ENCODE measurements around the gene AGPS. TPM values are rescaled to one million over a fixed set of nuclear protein-coding genes. Genes with fewer than 3 reads are reported as not detected.

The AGPS gene
- total and polyA plus RNA-seq, 4 donors, result 6.3 to 46.9 (median 18.3) TPM

DNA sequence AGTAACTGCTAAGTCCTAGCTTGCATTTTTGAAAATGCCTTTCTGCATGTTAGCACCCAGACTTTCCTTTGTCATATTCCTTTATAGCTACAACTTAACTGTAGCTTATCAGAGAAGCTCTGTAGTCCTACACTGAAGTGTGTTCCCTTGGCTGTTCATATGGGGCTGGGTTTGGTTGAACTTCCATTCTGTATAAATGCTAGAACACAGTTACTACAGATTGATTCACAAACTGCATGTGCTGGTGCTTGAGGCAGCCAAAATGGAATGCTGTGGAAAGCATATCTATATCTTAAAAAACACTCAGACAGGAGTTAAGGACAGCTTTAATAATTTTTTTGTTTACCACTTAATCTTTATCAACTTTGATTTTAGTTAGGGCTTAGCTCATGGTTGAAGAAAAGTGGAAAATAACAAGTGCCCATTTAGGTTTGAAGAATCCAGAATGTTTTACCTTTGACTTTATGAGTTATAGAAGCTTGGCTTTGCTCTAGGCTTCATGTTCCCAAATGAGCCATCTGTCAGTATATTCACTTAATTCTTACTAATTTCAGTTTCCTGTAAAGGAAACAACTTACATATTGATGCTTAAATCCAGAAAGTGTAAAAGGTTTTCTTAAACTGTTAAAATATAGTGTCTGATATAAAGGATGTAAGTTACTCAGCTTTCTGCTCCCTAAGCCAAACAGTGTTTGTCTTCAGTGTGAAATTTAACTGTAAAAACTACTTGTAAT lies 148.9 kb downstream of the AGPS start:
- Histone ChIP-seq H3K27ac (ENCODE audit: low read depth in 1 of 2, low read length in 2 of 2) (no peak overlapping the region), H3K9me3 (ENCODE audit: control insufficient read depth in 4 of 4, low read length in 3 of 4) (no peaks in the 10 kb centered on the region), H3K4me3 (ENCODE audit: low read depth in 1 of 3, low read length in 3 of 3) (no peak overlapping the region), H3K4me1 (ENCODE audit: control insufficient read depth in 4 of 4, insufficient read depth in 4 of 4, low read length in 3 of 4) (no peaks in the 10 kb centered on the region), H3K27me3 (ENCODE audit: control insufficient read depth in 4 of 4, insufficient read depth in 4 of 4, low read length in 3 of 4) (no peaks in the 10 kb centered on the region), H3K36me3 (ENCODE audit: control insufficient read depth in 4 of 4, insufficient read depth in 3 of 4, low read depth in 1 of 4, low read length in 3 of 4) (peaks cover 0 to 7% (median 2%) of the 10 kb centered on the region in 4 donors), H3K9ac (ENCODE audit: low read depth in 1 of 2, low read length in 2 of 2) (no peak overlapping the region)
- DNase-seq (ENCODE audit: low spot score), result no peak
- TF ChIP-seq YY1 (IDR thresholded peaks at IDR 0.05) (no peak), FOXA2 (IDR thresholded peaks at IDR 0.05) (no peak), EGR1 (IDR thresholded peaks at IDR 0.05; ENCODE audit: low read depth in 2 of 2) (no peak), GABPA (IDR thresholded peaks at IDR 0.05 in 1 of 2, conservative IDR thresholded peaks at IDR 0.05 in 1 of 2) (no peak), HNF4A (conservative IDR thresholded peaks at IDR 0.05) (no peak), RAD21 (IDR thresholded peaks at IDR 0.05) (no peak)
- TF ChIP-seq, protein P1, sequence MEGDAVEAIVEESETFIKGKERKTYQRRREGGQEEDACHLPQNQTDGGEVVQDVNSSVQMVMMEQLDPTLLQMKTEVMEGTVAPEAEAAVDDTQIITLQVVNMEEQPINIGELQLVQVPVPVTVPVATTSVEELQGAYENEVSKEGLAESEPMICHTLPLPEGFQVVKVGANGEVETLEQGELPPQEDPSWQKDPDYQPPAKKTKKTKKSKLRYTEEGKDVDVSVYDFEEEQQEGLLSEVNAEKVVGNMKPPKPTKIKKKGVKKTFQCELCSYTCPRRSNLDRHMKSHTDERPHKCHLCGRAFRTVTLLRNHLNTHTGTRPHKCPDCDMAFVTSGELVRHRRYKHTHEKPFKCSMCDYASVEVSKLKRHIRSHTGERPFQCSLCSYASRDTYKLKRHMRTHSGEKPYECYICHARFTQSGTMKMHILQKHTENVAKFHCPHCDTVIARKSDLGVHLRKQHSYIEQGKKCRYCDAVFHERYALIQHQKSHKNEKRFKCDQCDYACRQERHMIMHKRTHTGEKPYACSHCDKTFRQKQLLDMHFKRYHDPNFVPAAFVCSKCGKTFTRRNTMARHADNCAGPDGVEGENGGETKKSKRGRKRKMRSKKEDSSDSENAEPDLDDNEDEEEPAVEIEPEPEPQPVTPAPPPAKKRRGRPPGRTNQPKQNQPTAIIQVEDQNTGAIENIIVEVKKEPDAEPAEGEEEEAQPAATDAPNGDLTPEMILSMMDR (IDR thresholded peaks at IDR 0.05; ENCODE audit: low read depth, low read length, missing input control), result no peak

DNA sequence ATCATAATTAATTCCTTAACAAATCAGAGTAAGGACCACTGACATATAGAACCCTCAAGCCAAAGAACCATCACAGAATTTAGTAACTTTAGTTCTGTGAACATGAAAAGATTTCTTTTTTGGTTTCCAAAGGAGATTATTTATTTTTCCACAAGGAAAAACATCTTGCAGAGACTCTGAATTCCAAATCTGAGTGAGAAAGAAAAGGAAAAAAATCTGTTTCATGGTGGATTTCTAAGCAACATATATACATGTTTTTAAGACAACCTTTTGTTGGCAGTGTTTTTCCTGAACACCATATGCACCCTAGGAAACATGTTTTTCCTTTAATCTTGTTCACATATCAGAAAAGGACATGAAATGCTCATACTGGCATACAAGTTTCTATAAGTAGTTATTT lies 149.8 kb downstream of the AGPS start:
- H3K27ac ChIP-seq (ENCODE audit: low read depth in 1 of 2, low read length in 2 of 2), result no peak overlapping the region
- H3K9me3 ChIP-seq (ENCODE audit: control insufficient read depth in 4 of 4, low read length in 3 of 4), result no peaks in the 10 kb centered on the region
- TF ChIP-seq ATF3 (IDR thresholded peaks at IDR 0.05), result no peak
- TF ChIP-seq EGR1 (IDR thresholded peaks at IDR 0.05; ENCODE audit: low read depth in 2 of 2), result no peak
- TF ChIP-seq HNF4A (conservative IDR thresholded peaks at IDR 0.05), result no peak
- no peak for TF ChIP-seq NR2F2 (IDR thresholded peaks at IDR 0.05)
- TF ChIP-seq JUND (IDR thresholded peaks at IDR 0.05), result no peak
- no peak for TF ChIP-seq FOXA2 (IDR thresholded peaks at IDR 0.05)
- TF ChIP-seq, protein P1 (IDR thresholded peaks at IDR 0.05; ENCODE audit: low read depth, low read length, missing input control), result no peak
- TF ChIP-seq HNF4G (IDR thresholded peaks at IDR 0.05), result no peak
- no peak for TF ChIP-seq YY1 (IDR thresholded peaks at IDR 0.05)
- TF ChIP-seq GABPA (IDR thresholded peaks at IDR 0.05 in 1 of 2, conservative IDR thresholded peaks at IDR 0.05 in 1 of 2), result no peak
- no peak for TF ChIP-seq SP1 (IDR thresholded peaks at IDR 0.05)
- TF ChIP-seq, protein P2, sequence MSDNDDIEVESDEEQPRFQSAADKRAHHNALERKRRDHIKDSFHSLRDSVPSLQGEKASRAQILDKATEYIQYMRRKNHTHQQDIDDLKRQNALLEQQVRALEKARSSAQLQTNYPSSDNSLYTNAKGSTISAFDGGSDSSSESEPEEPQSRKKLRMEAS (IDR thresholded peaks at IDR 0.05), result no peak
- TF ChIP-seq RXRA (IDR thresholded peaks at IDR 0.05), result no peak
- H3K9ac ChIP-seq (ENCODE audit: low read depth in 1 of 2, low read length in 2 of 2), result no peak overlapping the region
- no peak overlapping the region for H3K4me3 ChIP-seq (ENCODE audit: low read depth in 1 of 3, low read length in 3 of 3)
- peaks cover 0 to 7% (median 2%) of the 10 kb centered on the region in 4 donors for H3K36me3 ChIP-seq (ENCODE audit: control insufficient read depth in 4 of 4, insufficient read depth in 3 of 4, low read depth in 1 of 4, low read length in 3 of 4)
- H3K27me3 ChIP-seq (ENCODE audit: control insufficient read depth in 4 of 4, insufficient read depth in 4 of 4, low read length in 3 of 4), result no peaks in the 10 kb centered on the region
- no peaks in the 10 kb centered on the region for H3K4me1 ChIP-seq (ENCODE audit: control insufficient read depth in 4 of 4, insufficient read depth in 4 of 4, low read length in 3 of 4)
- no peak for DNase-seq (ENCODE audit: low spot score)
